Measurements from ENCODE around the gene RPGRIP1.

RPGRIP1 gene

GRCh38 chr14:21258889-21259787 is 20.7 kb upstream of the RPGRIP1 start:
- TF ChIP-seq CTCF (IDR thresholded peaks at IDR 0.05) (no peak), ZFX (IDR thresholded peaks at IDR 0.05; ENCODE audit: borderline replicate concordance) (no peak)
- no peak overlapping the region for H3K27ac ChIP-seq

- TF ChIP-seq ZFX (IDR thresholded peaks at IDR 0.05; ENCODE audit: borderline replicate concordance): no peak
- TF ChIP-seq CTCF (IDR thresholded peaks at IDR 0.05): no peak
- H3K27ac ChIP-seq: 0 out of 2 replicates have a peak overlapping the region, but pooled peaks have one; percentile 15
Observed at GRCh38 chr14:21261824-21262223, 18.1 kb upstream of the RPGRIP1 start.

GRCh38 chr14:21262410-21262809 is 17.5 kb upstream of the RPGRIP1 start:
- no peak overlapping the region for H3K27ac ChIP-seq
- TF ChIP-seq CTCF (IDR thresholded peaks at IDR 0.05): no peak
- TF ChIP-seq ZFX (IDR thresholded peaks at IDR 0.05; ENCODE audit: borderline replicate concordance): no peak

- no peak overlapping the region for H3K27ac ChIP-seq
- no peak for TF ChIP-seq CTCF (IDR thresholded peaks at IDR 0.05)
- TF ChIP-seq ZFX (IDR thresholded peaks at IDR 0.05; ENCODE audit: borderline replicate concordance): no peak
Observed at GRCh38 chr14:21263284-21264024, 16.4 kb upstream of the RPGRIP1 start.

- TF ChIP-seq ZFX (IDR thresholded peaks at IDR 0.05; ENCODE audit: borderline replicate concordance) (no peak), CTCF (IDR thresholded peaks at IDR 0.05) (no peak)
- no peak overlapping the region for H3K27ac ChIP-seq
Observed at GRCh38 chr14:21264025-21264801, 15.7 kb upstream of the RPGRIP1 start.

- TF ChIP-seq CTCF (IDR thresholded peaks at IDR 0.05): no peak
- H3K27ac ChIP-seq: peak overlapping the region; percentile 89; the same call in 1 of the 2 replicates
Observed at GRCh38 chr14:21267431-21267845, 12.4 kb upstream of the RPGRIP1 start.
